ENCODE results near the gene MYH14. TPM values are rescaled to one million over a fixed set of nuclear protein-coding genes. Genes with fewer than 3 reads are reported as not detected.

Gene MYH14
- total and polyA plus RNA-seq, 2 of the 8 experiments (the other 6 are each of a cell fraction or from before 2014, with no cell fraction given): 17.3 to 28.6 TPM

DNA sequence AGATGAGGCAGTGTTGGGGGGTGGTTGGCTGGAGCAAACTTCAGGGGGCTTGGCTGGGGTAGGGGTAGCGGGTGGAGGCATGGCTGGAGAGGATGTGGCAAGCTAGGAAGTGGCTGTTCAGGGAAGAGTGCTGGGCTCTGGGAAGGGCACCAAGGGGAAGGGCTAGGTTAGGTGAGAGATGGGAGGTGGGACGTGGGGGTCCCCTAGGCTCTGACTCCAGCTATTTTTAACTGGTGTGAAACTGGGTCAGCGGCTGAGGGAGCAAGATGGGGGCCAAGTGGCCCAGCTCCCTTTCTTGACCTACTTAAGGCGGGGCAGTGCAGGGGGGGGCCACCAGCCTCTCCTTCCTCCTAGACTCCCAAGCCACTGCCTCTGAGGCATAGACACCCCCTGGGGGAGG, 118.4 kb downstream of the MYH14 start (continued):
- TF ChIP-seq CHD7 (IDR thresholded peaks at IDR 0.05; ENCODE audit: insufficient replicate concordance, low read length): no peak
- no peak for TF ChIP-seq BACH1 (IDR thresholded peaks at IDR 0.05; ENCODE audit: low read length)
- TF ChIP-seq SP4 (IDR thresholded peaks at IDR 0.05; ENCODE audit: low read length): no peak
- no peak for TF ChIP-seq GABPA (IDR thresholded peaks at IDR 0.05; ENCODE audit: borderline replicate concordance, insufficient read depth, low read length)
- TF ChIP-seq HDAC6 (IDR thresholded peaks at IDR 0.05; ENCODE audit: low read depth, low read length): no peak
- TF ChIP-seq SAP30 (IDR thresholded peaks at IDR 0.05; ENCODE audit: insufficient read depth, insufficient replicate concordance, low read length): no peak
- no peak for TF ChIP-seq EGR1 (IDR thresholded peaks at IDR 0.05; ENCODE audit: borderline replicate concordance, low read depth, low read length)
- no peak for TF ChIP-seq RAD21 (IDR thresholded peaks at IDR 0.05 in 1 of 2, conservative IDR thresholded peaks at IDR 0.05 in 1 of 2; ENCODE audit: low read depth in 2 of 2, low read length in 2 of 2)
